Stimulated activated CD8-positive, alpha-beta memory T cell treated with anti-CD3 and anti-CD28 coated beads, Interleukin-12 subunit alpha, Interleukin-12 subunit beta, amount 100 ng/mL, for 24 hours (primary cell): ENCODE data around the gene SLC9A3.

Source experiments
- DNase-seq: peaks from one replicate; pipeline ENCODE4 v3.0.0-alpha.2; 2020; ENCODE audit errors: extremely low read depth

The SLC9A3 gene

DNA sequence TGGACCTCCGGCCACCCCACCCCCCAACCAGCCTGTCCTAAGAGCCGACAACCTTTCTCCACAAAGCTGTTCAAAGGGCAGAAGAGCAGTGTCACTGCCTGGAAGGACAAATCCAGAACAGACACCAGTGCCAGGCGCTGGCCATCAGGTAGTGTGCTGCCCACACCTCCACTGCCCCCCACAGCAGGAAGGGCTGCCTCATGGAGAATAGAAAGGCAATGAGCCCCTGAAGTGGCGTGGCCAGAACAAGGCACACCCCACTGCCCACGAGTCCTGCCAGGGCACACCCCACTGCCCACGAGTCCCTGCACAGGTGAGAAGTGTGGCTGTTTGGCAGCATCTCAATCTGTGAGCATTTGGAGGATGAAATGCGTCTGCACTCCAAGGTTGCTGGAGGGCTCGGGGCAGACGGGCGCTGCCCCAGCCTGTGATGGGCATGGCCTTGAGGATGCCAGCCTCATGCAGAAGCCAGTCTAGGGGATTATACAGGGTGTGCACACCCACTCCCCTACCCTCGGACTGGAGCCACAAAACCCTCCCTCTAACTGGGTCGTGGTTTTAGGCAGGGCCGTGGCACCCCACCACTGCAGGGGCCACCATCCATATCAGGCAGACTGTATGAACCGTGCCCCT, 2.3 kb upstream of the SLC9A3 start:
- no peak for DNase-seq

DNA sequence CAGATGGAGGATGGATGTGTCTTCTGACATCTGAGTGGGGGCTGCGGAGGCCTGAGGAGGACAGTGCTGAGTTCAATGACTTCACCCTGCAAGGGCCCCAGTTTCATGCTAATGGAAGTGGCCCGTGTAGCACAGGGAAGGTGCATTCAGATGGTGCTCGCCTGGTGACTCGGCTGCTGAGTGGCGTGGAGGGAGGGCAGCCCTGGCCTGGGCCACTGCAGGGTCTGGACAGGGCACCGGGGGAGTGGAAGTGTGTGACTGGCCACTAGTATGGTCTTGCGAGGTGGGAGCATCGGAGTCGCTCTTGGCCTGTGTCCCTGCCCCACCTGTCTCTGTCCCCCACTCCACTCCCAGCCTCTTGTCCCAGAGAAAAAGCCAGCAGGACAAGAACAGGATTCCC, 1.7 kb upstream of the SLC9A3 start:
- no peak for DNase-seq

GRCh38 chr5:524973-525761, 918 bp upstream of the SLC9A3 start:
- no peak for DNase-seq

DNA sequence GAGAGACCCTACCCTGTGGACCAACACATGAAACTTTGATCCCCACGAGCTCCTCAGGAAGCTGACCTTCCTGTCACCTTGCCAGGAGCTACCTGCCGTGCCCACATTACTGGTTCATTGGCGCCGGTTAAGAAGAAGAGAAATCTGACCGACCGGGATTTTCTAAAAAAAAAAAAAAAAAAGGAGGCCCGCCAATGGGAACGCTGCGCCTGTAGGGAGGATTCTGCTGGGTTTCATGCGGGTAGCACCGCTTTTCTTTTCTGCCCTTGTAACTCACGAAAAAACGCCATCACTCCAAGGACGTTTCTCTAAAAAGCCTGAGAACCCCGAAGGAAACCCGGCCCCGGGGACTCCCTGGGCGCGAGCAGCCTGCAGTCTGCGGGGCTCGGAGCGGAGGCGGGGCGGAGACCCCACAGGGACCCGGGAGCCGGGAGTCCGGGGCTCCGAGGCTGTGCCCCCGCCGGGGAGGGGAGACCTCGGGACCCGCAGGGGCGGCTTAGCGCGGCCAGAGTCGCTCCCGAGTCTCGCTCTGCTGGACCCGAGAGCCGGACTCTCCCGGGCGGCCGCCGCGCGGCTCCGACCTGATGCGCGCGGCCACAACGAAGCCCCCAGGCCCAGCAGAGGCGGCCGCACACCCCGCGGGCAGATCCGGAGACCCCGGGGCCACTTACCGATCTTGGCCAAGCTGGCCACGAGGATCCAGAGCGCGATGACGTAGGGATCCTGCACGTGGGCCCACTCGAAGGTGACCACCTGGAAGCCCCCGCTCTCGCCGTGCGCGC, 617 bp downstream of the SLC9A3 start:
- DNase-seq, result no peak

- no peak for DNase-seq
Observed at GRCh38 chr5:522899-523440, 1.3 kb downstream of the SLC9A3 start.

DNA sequence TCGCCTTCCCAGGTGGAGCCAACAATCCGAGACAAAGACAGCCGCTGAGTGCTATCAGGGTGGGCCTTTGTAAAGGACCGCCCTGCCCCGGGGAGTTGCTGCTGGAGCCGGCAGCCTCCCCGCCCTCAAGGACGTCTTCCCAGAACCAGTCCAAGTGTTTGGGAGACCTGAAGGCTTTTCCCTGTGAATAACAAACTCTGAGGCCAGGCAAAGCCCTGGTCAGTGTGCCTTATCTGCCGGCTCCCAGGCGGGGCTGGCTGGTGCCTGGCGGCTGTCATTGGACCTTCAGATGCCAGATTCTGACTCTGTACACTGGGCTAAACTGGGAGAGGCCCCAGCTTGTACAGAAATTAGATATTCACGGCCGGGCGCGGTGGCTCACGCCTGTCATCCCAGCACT, 2.1 kb downstream of the SLC9A3 start:
- no peak for DNase-seq

- no peak for DNase-seq
Observed at GRCh38 chr5:521680-522079, 2.6 kb downstream of the SLC9A3 start.

- no peak for DNase-seq
Observed at GRCh38 chr5:520850-521226, 3.4 kb downstream of the SLC9A3 start.

DNA sequence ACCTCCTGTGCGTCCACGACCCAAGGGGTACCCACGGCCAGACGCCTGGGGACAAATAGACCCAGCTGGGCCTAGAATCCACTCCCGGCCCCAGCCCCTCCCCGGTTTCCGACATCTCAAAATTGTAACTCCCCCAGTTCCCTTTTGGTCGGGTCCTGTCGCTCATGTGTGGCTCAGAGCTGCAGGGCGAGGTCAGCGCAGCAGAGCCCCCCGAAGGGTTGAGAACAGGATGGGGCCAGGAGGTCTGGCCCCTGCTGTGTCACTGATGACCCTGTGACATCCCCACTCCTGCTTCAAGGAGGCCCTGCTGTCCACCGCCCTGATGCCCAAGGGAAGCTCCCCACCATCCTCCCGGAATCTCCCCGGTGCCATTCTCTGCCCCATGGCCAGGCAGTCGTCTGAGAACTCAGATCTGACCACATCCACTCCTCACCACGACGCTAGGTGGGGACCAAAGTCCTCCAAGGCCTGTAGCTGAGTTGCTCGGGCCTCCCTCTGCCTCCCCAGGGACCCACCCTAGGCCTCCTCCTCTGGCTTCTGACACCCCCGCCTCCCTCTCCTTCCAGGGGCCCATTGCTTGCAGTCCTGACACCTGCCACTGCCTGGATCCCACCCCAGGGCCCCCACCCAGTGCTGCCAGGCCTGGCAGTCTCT, 3.9 kb downstream of the SLC9A3 start:
- no peak for DNase-seq

GRCh38 chr5:518721-519120, 5.5 kb downstream of the SLC9A3 start:
- DNase-seq, result no peak

DNA sequence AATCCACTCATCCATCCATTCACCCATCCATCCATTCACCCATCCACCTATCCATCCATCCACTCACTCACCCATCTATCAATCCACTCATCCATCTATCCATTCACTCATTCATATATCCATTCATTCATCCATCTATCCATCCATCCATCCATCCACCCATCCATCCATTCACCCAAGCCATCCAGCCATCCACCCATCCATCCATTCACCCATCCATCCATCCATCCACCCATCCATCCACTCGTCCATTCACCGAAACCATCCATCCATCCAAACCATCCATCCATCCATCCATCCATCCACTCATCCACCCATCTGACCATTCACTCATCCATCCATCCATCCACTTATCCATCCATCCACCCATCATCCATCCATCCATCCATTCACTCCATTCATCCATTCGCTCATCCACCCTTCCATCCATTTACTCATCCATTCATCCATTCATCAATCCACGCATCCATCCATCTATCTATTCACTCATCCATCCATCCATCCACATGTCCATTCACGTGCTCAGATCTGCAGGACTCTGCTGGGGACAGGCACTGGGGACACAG, 6.6 kb downstream of the SLC9A3 start:
- no peak for DNase-seq

GRCh38 chr5:516980-517379, 7.3 kb downstream of the SLC9A3 start:
- DNase-seq, result no peak

GRCh38 chr5:516338-516925, 7.8 kb downstream of the SLC9A3 start:
- DNase-seq, result no peak

GRCh38 chr5:515273-515836, 8.9 kb downstream of the SLC9A3 start:
- DNase-seq, result no peak

DNA sequence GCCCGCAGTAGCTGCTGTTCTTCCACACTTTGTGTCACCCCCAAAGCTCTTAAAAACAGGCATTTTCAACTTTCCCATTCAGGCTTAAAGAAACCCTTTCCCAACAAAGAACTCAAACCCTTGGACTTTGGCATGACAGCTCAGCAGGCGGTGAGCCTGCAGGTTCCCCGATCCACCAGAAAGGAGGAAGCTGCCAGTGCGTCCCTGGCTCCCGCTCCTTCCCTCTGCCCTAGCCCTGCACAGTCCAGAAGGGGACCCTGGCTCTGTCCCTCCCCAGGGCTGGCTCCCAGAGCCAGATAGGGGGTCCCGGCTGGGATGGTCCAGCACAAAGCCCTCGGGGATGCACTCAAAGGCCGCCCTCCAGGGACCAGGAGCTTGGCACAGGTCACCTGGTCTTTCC, 9.6 kb downstream of the SLC9A3 start:
- DNase-seq, result no peak

DNA sequence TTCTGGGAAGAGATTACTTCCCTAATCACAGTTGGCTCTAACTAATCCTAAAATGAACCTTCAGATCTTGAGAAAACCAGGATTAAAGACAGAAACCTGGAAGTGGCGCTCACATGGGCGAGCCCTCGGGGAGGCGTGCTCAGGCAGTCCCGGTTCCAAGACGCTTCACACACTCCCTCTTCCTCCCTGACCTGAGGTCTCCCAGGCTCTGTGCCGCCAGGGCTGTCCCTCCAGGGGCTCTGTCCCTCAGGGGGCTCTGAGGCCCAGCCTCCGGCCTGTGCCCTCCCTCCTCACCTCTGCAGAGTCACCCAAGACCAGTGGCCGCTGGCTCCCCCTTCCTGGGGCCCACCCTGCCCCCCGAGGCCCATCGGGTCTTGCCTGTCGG, 10.2 kb downstream of the SLC9A3 start:
- DNase-seq, result no peak

DNA sequence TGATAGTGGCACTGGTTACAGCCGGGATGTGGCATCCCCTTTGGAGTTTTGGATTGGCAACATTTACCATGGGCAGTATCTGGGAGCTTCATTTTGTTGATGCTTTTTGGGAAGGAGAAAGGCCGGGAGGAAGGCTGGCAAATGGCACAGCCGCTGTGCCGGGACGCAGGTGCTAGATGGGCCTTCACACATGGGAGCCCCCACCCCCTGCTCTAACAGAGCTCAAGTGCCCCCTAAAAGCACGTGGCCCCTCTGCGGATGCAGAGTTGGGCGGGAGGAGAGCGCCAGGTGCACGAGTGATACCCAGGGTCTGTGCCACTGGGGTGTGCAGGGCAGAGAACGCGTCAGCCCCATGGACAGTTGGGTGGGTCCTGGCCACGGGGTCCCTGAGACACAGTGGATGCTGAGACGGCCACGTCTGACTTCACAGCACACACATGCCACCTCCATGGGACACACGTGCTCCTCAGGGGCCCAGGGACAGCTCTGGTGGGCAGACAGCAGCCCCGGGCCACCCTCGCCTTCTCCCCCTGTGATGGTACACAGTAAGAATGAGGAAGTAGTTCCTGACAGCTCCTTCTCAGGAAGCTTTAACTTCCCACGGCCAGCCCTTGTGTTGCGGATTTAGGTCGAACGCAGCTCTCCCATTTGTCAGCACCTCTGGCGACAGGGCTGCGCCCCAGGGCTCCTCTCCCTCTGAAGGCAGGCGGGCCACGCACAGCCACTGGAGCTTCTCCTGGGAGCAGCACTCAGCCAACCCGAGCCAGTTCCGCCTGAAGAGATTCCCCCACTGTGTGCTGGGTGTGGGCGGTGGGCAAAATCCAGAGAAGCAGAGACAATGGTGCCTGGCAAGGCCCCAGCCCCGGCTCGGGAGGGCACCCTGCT, 10.8 kb downstream of the SLC9A3 start:
- no peak for DNase-seq

DNA sequence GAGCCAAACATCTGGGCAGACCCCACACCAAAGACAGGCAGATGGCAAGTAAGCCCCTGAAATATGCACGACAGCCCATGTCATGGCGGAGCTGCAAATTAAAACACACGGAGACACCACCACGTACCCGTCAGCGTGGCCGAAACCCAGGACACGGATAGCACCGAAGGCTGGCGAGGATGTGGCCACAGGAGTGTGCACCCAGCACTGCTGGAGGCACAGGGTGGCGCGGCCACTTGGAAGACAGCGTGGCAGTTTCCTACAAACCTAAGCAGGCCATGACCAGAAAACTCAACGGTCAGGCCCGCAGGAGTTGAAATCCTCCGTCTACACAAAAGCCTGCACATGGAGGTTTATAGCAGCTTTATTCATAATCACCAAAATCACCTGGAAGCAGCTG, 12.8 kb downstream of the SLC9A3 start:
- DNase-seq, result no peak

DNA sequence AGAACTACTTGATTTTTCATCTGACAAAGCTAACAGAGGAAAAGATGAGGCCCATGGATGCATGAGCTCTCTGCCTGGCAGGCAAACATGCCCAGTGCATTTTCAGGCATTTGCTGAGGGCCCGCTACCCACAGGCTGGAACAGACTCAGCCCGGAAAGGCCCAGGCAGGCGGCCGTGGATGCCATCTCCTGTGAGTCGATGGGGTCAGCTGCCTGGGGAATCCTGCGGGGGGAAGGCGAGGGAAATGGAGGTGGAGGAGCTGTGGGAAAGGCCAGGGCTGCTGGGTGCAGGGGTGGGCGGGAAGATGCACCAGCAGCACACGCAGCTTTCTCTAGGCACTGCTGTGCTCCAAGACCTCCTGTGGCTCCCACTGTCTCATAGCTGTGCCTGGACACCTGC, 13.7 kb downstream of the SLC9A3 start:
- DNase-seq, result no peak

DNA sequence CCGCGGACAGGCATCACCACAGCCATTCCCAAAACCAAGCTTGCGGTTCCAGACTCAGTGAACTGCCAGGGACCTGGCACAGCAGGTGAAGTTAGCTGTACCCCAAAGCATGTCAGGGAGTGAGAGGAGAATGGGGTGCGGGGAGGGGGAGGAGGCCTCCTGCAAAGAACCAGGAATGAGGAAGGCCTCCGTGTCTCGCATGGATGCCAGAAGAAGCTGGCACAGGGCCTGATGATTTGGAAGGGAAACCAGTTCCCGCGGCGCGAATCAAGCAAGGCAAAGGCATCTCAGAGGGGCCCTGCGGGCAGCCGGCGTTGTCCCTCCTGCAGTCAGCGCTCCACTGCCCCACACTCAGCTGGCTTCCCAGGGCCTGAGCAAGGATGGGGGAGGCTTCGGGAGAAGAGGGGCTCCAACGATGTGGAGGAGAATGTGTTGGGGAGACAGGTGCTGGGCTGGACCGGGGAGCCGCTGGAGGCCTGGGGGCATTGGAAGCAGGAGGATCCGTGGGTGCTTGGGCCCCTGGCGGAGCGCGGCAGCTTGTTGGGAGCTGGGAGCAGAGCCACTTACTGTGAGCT, 14.6 kb downstream of the SLC9A3 start:
- no peak for DNase-seq
